ENCODE data around the gene PKHD1. TPM values are rescaled to one million over a fixed set of nuclear protein-coding genes. Genes with fewer than 3 reads are reported as not detected.
"Not testable (repeated sequence)": the region's sequence is repeated elsewhere in the genome, so short reads cannot be mapped to it uniquely, and the experiment has no call there.

PKHD1 gene
- total RNA-seq, 1 donor from 2014 or later, result 0.32 TPM

DNA sequence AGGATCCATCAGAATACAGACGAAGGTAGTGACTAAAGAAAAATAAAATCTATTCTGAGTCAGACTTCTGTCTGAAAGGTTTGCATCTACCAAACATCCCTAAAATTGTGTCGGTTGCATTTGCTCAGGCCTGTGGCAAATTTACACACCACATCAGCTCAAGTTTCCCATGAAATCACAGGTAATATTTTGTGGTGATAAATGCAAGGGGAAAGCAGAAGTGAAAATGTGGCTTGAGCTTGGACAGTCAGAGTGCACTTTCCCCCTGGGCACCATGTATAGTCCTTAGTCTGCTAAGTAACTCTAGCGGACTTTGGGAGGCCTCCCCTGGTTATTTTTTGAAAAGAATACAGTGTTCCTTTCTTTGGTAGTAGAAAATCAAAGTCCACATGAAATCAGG is 159.1 kb downstream of the PKHD1 start:
- no peak overlapping the region for H3K27ac ChIP-seq

GRCh38 chr6:51927450-51927849 is 160.0 kb downstream of the PKHD1 start:
- H3K27me3 ChIP-seq, result no peaks in the 10 kb centered on the region
- no peak overlapping the region for H3K4me3 ChIP-seq
- intact Hi-C loops (cut with DNase I), result no loop called here
- no peaks in the 10 kb centered on the region for H3K4me1 ChIP-seq
- no peaks in the 10 kb centered on the region for H3K9me3 ChIP-seq
- ATAC-seq, result no peak
- TF ChIP-seq, protein P1, sequence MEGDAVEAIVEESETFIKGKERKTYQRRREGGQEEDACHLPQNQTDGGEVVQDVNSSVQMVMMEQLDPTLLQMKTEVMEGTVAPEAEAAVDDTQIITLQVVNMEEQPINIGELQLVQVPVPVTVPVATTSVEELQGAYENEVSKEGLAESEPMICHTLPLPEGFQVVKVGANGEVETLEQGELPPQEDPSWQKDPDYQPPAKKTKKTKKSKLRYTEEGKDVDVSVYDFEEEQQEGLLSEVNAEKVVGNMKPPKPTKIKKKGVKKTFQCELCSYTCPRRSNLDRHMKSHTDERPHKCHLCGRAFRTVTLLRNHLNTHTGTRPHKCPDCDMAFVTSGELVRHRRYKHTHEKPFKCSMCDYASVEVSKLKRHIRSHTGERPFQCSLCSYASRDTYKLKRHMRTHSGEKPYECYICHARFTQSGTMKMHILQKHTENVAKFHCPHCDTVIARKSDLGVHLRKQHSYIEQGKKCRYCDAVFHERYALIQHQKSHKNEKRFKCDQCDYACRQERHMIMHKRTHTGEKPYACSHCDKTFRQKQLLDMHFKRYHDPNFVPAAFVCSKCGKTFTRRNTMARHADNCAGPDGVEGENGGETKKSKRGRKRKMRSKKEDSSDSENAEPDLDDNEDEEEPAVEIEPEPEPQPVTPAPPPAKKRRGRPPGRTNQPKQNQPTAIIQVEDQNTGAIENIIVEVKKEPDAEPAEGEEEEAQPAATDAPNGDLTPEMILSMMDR (IDR thresholded peaks at IDR 0.05), result no peak
- H3K27ac ChIP-seq, result no peak overlapping the region
- no peak for DNase-seq
- no peaks in the 10 kb centered on the region for H3K36me3 ChIP-seq

More for the DNA sequence above, 159.1 kb downstream of the PKHD1 start:
- H3K9me3 ChIP-seq, result no peaks in the 10 kb centered on the region
- TF ChIP-seq, protein P1 (IDR thresholded peaks at IDR 0.05), result no peak
- no peak for DNase-seq
- no peaks in the 10 kb centered on the region for H3K27me3 ChIP-seq
- no peak overlapping the region for H3K4me3 ChIP-seq
- intact Hi-C loops (cut with DNase I), result no loop called here
- ATAC-seq, result no peak
- no peaks in the 10 kb centered on the region for H3K36me3 ChIP-seq
- no peaks in the 10 kb centered on the region for H3K4me1 ChIP-seq

- Histone ChIP-seq H3K27me3 (no peaks in the 10 kb centered on the region), H3K4me1 (no peaks in the 10 kb centered on the region), H3K4me3 (no peak overlapping the region), H3K36me3 (no peaks in the 10 kb centered on the region), H3K27ac (no peak overlapping the region), H3K9me3 (no peaks in the 10 kb centered on the region)
- TF ChIP-seq, protein P1 (IDR thresholded peaks at IDR 0.05), result no peak
- DNase-seq (no peak), ATAC-seq (no peak)
- intact Hi-C loops (cut with DNase I), result no loop called here
These were observed 161.3 kb downstream of the PKHD1 start for GRCh38 chr6:51926125-51926524.

DNA sequence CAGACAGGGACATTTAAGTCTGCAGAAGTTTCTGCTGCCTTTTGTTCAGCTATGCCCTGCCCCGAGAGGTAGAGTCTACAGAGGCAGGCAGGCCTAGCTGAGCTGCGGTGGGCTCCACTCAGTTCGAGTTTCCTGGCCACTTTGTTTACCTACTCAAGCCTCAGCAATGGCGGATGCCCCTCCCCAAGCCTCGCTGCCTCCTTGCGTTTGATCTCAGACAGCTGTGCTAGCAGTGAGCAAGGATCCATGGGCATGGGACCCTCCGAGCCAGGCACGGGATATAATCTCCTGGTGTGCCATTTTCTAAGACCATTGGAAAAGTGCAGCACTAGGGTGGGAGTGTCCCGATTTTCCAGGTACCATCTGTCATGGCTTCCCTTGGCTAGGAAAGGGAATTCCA is 164.9 kb downstream of the PKHD1 start:
- ATAC-seq; DNase-seq; intact Hi-C loops (cut with DNase I): not testable (repeated sequence)

GRCh38 chr6:51918347-51918746 is 169.1 kb downstream of the PKHD1 start:
- H3K9me3 ChIP-seq; intact Hi-C loops (cut with DNase I); H3K27ac ChIP-seq; H3K36me3 ChIP-seq; H3K27me3 ChIP-seq; DNase-seq; H3K4me1 ChIP-seq; H3K4me3 ChIP-seq; ATAC-seq: not testable (repeated sequence)

More for the DNA sequence above, 164.9 kb downstream of the PKHD1 start:
- not testable (repeated sequence) for H3K9me3 ChIP-seq, H3K36me3 ChIP-seq, H3K4me3 ChIP-seq, H3K27me3 ChIP-seq, H3K4me1 ChIP-seq, H3K27ac ChIP-seq

DNA sequence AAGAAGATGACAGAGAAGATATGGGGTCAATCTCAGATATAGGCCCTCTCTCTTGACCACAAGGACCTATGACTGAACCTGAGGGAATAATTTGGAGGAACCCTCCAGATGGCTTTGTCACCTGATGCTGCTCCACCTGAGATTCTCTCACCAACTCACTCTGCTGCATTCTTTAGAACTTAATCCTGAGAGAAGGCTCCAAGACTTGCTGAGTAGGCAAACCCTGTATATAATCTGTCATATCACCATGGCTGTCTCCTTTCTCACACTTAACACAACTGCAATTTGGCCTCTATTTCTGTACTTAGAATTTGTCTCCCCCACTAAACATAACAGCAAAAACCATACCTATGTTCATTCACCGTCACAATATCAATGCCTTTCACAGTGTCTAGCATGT is 172.3 kb downstream of the PKHD1 start:
- intact Hi-C loops (cut with DNase I), result no loop called here
- Histone ChIP-seq H3K36me3 (no peaks in the 10 kb centered on the region), H3K9me3 (no peaks in the 10 kb centered on the region), H3K27me3 (no peaks in the 10 kb centered on the region), H3K4me1 (no peaks in the 10 kb centered on the region), H3K4me3 (no peak overlapping the region), H3K27ac (no peak overlapping the region)
- ATAC-seq (no peak), DNase-seq (no peak)
- TF ChIP-seq, protein P1 (IDR thresholded peaks at IDR 0.05), result no peak

GRCh38 chr6:51913265-51913664 is 174.1 kb downstream of the PKHD1 start:
- H3K27ac ChIP-seq, result no peak overlapping the region
- DNase-seq (no peak), ATAC-seq (no peak)
- TF ChIP-seq, protein P1 (IDR thresholded peaks at IDR 0.05), result no peak
- no peaks in the 10 kb centered on the region for H3K27me3 ChIP-seq
- H3K4me3 ChIP-seq, result no peak overlapping the region
- H3K36me3 ChIP-seq, result no peaks in the 10 kb centered on the region
- intact Hi-C loops (cut with DNase I), result no loop called here
- H3K4me1 ChIP-seq, result no peaks in the 10 kb centered on the region
- no peaks in the 10 kb centered on the region for H3K9me3 ChIP-seq
